Activated naive CD4-positive, alpha-beta T cell treated with anti-CD3 and anti-CD28 coated beads, Interleukin-2, amount 50 U/mL, for 24 hours (primary cell): Measurements from ENCODE around the gene PSD4.

Source experiments
- H3K27ac Mint-ChIP-seq: one replicate; pipeline ENCODE4 v1.8.0; 2021; ENCODE audit warnings: mild to moderate bottlenecking, mixed read lengths
- H3K27me3 Mint-ChIP-seq: one replicate; pipeline ENCODE4 v1.8.0; 2021; ENCODE audit warnings: mixed read lengths
- H3K36me3 Mint-ChIP-seq: one replicate; pipeline ENCODE4 v1.8.0; 2021; ENCODE audit warnings: mixed read lengths
- H3K4me1 Mint-ChIP-seq: one replicate; pipeline ENCODE4 v1.8.0; 2021; ENCODE audit warnings: mixed read lengths
- H3K4me3 Mint-ChIP-seq: one replicate; pipeline ENCODE4 v1.8.0; 2021; ENCODE audit warnings: mild to moderate bottlenecking, mixed read lengths
- H3K9me3 Mint-ChIP-seq: one replicate; pipeline ENCODE4 v1.8.0; 2021; ENCODE audit warnings: mixed read lengths

The PSD4 gene

DNA sequence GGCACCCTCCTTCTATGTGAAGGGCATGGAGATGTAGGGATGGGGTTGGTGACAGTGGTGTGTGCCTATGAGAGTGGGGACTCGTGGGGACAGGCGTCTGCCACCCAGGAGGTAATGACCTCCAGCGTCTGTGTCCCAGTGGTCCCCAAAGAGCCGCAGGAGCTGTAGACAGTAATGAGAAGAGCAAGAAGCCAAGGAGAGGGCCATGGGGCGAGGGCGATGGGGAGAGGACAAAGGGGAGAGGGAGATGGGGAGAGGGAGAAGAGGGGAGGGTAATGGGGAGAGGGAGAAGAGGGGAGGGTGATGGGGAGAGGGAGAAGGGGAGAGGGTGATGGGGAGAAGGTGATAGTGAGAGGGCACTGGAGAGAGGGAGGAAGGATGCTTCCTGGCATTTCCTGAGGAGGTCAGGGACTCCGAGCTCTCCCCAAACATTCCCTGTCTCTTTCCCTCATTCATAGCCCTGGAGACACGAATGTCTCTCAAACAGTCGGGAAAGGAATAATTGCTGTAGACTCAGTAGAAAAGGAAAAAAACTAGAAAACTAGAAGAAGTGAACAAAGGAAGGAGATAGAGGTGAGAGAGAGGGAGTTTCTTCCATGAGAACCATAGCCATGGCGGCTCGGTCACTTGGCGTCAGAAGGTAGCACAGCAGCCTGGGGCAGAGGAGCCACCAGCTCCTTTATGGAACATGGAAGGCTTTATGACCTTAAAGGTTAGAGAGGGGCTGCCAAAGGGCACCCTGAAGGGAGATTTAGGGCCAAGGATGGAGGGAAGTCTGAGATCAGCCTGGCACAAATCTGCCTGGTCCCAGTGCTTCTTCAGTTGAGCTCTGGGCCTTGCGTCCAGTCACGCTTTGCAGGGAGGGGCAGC lies 39.5 kb downstream of the PSD4 start:
- Mint-ChIP-seq H3K27me3 (no peaks in the 10 kb centered on the region), H3K4me1 (peaks cover 15% of the 10 kb centered on the region), H3K27ac (no peak overlapping the region), H3K4me3 (no peak overlapping the region), H3K9me3 (no peaks in the 10 kb centered on the region), H3K36me3 (no peaks in the 10 kb centered on the region)

- Mint-ChIP-seq H3K27me3 (no peaks in the 10 kb centered on the region), H3K4me3 (no peak overlapping the region), H3K27ac (no peak overlapping the region), H3K9me3 (no peaks in the 10 kb centered on the region), H3K36me3 (no peaks in the 10 kb centered on the region), H3K4me1 (peaks cover 20% of the 10 kb centered on the region)
Measured at GRCh38 chr2:113214141-113214540, 40.4 kb downstream of the PSD4 start.

DNA sequence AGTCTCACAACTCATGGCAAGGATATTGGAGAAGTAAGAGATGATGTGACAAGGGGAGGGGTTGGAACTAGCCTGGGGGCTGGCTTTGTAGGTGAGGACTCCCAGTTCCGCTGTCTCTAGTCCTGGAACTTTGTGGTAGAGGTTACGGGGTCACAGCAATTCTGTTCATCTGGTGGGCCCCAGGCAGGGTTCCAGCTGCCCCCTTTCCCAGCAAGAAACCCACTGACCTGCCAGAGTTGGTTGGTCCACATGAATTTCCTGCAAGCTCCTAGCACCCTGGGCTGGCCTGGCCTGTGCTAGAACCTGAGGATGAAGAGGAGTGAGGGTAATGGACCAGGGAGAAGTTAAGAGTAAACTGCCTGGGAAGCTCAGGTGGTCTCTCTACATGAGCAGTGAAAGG lies 41.3 kb downstream of the PSD4 start:
- Mint-ChIP-seq H3K9me3 (no peaks in the 10 kb centered on the region), H3K36me3 (no peaks in the 10 kb centered on the region), H3K27ac (no peak overlapping the region), H3K27me3 (no peaks in the 10 kb centered on the region), H3K4me1 (peaks cover 20% of the 10 kb centered on the region), H3K4me3 (no peak overlapping the region)

DNA sequence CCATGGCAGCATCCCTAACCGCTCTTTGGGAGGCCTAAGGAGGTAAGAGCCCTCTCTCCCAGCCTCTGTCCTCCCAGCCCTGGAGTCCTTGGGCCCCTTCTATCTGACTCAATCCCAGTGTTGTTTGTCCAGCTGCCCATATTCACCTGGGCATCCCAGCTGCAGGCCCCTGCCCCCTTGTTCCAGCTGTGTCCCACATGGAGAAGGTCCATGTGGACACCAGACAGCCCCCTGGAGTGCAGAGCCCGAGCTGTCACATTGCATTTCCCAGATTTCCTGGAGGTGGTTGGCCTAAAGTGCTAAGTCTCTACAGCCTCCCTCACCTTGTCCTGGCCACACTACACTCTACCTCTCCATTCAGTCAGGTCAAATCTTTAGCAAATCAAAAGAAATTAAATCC lies 42.5 kb downstream of the PSD4 start:
- Mint-ChIP-seq H3K27ac (no peak overlapping the region), H3K36me3 (no peaks in the 10 kb centered on the region), H3K4me3 (no peak overlapping the region), H3K9me3 (no peaks in the 10 kb centered on the region), H3K27me3 (no peaks in the 10 kb centered on the region), H3K4me1 (peaks cover 20% of the 10 kb centered on the region)

DNA sequence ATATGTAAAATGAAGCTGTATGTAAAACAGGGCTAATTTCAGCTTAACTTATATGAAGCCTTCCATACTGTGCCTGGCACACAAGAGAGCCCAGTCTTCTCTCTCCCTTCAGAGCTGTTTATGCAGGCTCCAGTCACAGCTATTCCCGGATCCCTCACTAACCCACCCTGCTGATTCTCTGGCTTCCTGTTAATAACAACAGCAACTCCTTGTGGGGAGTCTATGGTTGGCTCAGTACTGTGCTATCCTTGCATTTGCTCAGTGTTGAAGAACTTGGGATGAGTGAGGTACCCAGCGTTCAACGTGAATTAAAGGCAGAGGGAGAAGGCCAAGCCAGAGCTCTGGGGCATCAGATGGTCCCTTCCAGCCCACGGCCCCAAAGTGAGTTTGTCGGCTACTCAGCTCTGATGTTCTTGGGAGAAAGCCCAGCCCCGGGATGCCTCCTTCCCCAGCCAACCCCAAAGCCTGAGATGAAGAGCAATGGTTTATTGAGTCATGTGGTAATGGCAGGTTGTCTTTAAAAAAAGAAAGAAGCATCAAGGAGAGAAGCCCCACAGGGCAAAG lies 43.2 kb downstream of the PSD4 start:
- no peaks in the 10 kb centered on the region for H3K36me3 Mint-ChIP-seq
- H3K27ac Mint-ChIP-seq: no peak overlapping the region
- H3K9me3 Mint-ChIP-seq: no peaks in the 10 kb centered on the region
- peaks cover 20% of the 10 kb centered on the region for H3K4me1 Mint-ChIP-seq
- no peaks in the 10 kb centered on the region for H3K27me3 Mint-ChIP-seq
- H3K4me3 Mint-ChIP-seq: no peak overlapping the region

- Mint-ChIP-seq H3K9me3 (no peaks in the 10 kb centered on the region), H3K27me3 (no peaks in the 10 kb centered on the region), H3K4me1 (peaks cover 20% of the 10 kb centered on the region), H3K36me3 (no peaks in the 10 kb centered on the region), H3K27ac (no peak overlapping the region), H3K4me3 (no peak overlapping the region)
Measured at GRCh38 chr2:113217455-113218282, 43.9 kb downstream of the PSD4 start.

- Mint-ChIP-seq H3K9me3 (no peaks in the 10 kb centered on the region), H3K27ac (no peak overlapping the region), H3K4me3 (no peak overlapping the region), H3K27me3 (no peaks in the 10 kb centered on the region), H3K36me3 (no peaks in the 10 kb centered on the region), H3K4me1 (peaks cover 20% of the 10 kb centered on the region)
Measured at GRCh38 chr2:113218283-113219091, 44.7 kb downstream of the PSD4 start.

GRCh38 chr2:113219092-113219441 lies 45.3 kb downstream of the PSD4 start:
- Mint-ChIP-seq H3K4me1 (peaks cover 20% of the 10 kb centered on the region), H3K4me3 (no peak overlapping the region), H3K36me3 (no peaks in the 10 kb centered on the region), H3K27ac (peak overlapping the region; percentile 4), H3K27me3 (no peaks in the 10 kb centered on the region), H3K9me3 (no peaks in the 10 kb centered on the region)

DNA sequence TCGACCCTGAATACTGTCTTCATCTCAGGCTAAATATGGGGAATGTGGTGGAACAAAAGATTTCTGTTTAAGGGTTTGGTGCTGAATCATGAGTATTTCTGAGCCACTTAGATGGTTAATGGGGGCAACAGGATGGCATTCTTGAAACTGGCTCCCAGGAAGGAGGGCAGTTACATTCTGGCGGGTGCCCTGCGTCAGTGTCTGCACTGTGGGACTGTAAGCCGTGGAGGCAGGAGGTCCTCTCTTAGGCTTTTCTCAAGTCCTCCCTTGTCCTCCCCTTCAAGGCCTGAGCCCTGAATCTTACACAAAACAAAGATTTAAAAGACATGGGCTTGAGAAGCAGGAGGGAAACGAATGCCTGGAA lies 45.7 kb downstream of the PSD4 start:
- H3K4me3 Mint-ChIP-seq: no peak overlapping the region
- H3K4me1 Mint-ChIP-seq: peaks cover 20% of the 10 kb centered on the region
- H3K27ac Mint-ChIP-seq: peak overlapping the region; percentile 4
- no peaks in the 10 kb centered on the region for H3K27me3 Mint-ChIP-seq
- H3K36me3 Mint-ChIP-seq: no peaks in the 10 kb centered on the region
- H3K9me3 Mint-ChIP-seq: no peaks in the 10 kb centered on the region

DNA sequence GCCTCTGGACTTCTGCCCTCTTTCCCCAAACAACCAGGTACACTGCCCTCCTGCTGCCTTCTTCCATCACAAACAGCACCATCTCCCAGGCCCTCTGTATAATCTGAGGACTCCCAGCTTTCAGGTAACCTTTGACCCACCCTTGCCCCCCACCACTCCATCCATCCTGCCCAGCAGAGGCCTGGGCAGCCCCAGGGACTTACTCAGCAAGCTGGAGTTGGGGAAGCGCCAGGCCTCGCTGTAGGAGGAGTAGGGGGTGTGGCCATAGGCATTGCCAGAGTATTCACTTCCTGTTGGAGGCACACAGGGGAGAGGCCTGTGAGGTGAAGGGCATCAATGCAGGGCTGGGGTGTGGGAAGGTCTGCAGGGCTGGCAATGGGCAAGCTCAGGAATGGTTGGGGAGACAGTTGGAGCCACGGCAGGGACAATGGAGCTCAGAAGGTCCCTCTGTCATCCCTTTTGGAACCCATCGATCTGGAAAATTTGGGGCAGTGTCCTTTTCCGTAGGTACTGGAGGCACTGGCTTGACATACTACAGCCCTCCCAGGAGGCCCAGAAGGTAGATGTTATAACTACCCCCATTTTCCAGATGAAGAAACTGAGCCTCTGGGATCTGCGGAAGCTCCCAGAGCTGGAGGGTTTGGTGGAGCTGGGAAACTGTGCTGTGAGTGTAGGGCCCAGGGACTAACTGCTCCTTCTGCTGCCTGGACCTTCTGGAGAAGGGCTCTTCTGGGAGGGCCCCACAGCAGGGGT lies 46.3 kb downstream of the PSD4 start:
- Mint-ChIP-seq H3K4me3 (no peak overlapping the region), H3K27ac (no peak overlapping the region)

DNA sequence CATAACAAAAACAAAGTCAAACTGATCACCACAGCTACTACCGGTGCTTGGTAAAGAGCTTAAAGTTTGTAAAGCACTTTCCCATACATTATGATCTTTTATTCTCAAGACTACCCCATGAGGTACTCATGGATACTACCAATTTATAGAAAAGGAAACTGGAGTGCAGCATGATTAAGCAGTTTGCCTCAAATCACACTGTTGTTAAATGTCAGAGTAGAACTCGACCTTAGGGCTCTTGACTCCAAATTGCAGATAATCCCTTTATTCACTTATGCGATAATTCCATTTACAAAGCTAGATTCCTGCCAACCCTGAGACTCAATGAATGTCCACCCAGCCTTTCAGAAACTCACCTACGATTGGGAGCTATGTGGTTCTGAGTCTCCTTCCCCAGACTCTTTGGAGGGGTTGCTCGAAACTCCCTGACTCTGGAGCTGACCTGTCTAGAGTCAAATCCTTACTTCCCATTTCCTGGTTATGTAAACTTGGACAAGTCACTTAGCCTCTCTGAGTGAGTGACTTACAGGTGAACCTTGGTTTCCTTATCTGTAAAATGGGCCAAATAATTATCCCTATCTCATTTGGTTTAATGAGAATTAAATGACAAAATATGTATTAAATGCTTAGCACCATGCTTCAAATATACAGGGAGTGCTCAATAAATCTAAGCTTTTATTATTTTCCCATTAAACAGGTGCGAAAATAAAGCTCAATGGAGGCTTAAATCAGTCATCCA lies 47.4 kb downstream of the PSD4 start:
- no peaks in the 10 kb centered on the region for H3K27me3 Mint-ChIP-seq
- no peaks in the 10 kb centered on the region for H3K9me3 Mint-ChIP-seq
- no peak overlapping the region for H3K4me3 Mint-ChIP-seq
- peaks cover 20% of the 10 kb centered on the region for H3K4me1 Mint-ChIP-seq
- no peak overlapping the region for H3K27ac Mint-ChIP-seq
- H3K36me3 Mint-ChIP-seq: no peaks in the 10 kb centered on the region

More for the DNA sequence above, 46.3 kb downstream of the PSD4 start:
- no peaks in the 10 kb centered on the region for H3K9me3 Mint-ChIP-seq
- no peaks in the 10 kb centered on the region for H3K36me3 Mint-ChIP-seq
- no peaks in the 10 kb centered on the region for H3K27me3 Mint-ChIP-seq
- H3K4me1 Mint-ChIP-seq: peaks cover 20% of the 10 kb centered on the region

DNA sequence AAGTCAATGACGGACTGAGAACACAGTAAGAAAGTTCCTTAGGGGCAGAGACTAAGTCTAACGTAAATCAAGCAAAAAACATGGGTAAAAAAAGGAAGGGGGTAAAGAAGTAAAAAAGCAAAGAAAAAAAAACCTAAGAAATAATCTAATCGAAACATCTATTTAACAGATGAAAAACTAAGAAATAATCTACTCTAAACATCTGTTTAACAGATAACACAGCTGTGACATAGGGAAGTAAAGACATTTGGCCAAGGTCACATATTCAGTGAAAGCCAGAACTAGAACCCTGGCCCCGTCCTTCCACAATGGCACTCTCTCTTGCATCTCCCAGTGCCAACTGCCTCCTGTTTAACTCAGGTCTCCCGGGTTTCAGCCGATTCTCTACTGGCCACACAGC lies 48.1 kb downstream of the PSD4 start:
- H3K4me3 Mint-ChIP-seq: no peak overlapping the region
- no peak overlapping the region for H3K27ac Mint-ChIP-seq
- no peaks in the 10 kb centered on the region for H3K36me3 Mint-ChIP-seq
- H3K27me3 Mint-ChIP-seq: no peaks in the 10 kb centered on the region
- peaks cover 20% of the 10 kb centered on the region for H3K4me1 Mint-ChIP-seq
- H3K9me3 Mint-ChIP-seq: no peaks in the 10 kb centered on the region

DNA sequence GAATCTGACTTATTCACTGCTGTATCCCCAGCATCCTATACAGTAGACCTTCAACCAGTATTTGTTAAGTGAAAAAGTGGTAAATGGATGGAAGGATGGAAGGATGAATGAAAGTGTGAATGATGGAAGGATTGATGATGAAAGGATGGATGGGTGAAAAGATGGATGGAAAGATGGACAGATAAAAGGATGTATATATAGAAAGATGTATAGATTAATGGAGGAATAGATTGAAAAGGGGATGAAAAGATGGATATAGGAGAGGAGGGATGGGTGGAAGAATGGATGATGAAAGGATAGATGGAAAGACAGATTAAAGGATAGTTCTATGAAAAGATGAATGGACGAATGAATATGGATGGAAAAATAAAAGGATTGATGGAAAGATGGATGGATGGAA lies 50.0 kb downstream of the PSD4 start:
- Mint-ChIP-seq H3K4me3 (no peak overlapping the region), H3K27ac (no peak overlapping the region), H3K4me1 (peaks cover under 1% of the 10 kb centered on the region), H3K36me3 (no peaks in the 10 kb centered on the region), H3K27me3 (no peaks in the 10 kb centered on the region), H3K9me3 (no peaks in the 10 kb centered on the region)

- no peaks in the 10 kb centered on the region for H3K36me3 Mint-ChIP-seq
- H3K4me3 Mint-ChIP-seq: no peak overlapping the region
- H3K4me1 Mint-ChIP-seq: no peaks in the 10 kb centered on the region
- no peaks in the 10 kb centered on the region for H3K27me3 Mint-ChIP-seq
- no peak overlapping the region for H3K27ac Mint-ChIP-seq
- no peaks in the 10 kb centered on the region for H3K9me3 Mint-ChIP-seq
Measured at GRCh38 chr2:113224647-113225236, 51.0 kb downstream of the PSD4 start.
